Thoracic aorta (tissue), 2 donors: ENCODE data around the gene NRXN3. TPM values are rescaled to one million over a fixed set of nuclear protein-coding genes. Genes with fewer than 3 reads are reported as not detected.

ENCODE experiments used
- ATAC-seq: fragments of 150-250 bp; one replicate; pipeline ENCODE4 v1.8.0; 2017; ENCODE audit warnings: low read depth; ENCODE audit not compliant: insufficient number of reproducible peaks, low FRiP score
- DNase-seq: peaks from one replicate; pipeline ENCODE4 v3.0.0-alpha.2; 2020; ENCODE audit warnings: low spot score
- H3K27ac ChIP-seq, 2 donors: fragments of 200-600 bp; sonication (generic); 1 replicate in 1 of 2; 2 replicates in 1 of 2; pipeline ENCODE4 v1.5.1; 2016; ENCODE audit warnings: mild to moderate bottlenecking in 2 of 2, moderate library complexity in 2 of 2
- H3K27me3 ChIP-seq: fragments of 200-600 bp; sonication (generic); replicated peaks from 2 replicates; pipeline ENCODE4 v1.6.0; 2016; ENCODE audit warnings: mild to moderate bottlenecking; ENCODE audit not compliant: insufficient read depth
- H3K36me3 ChIP-seq: fragments of 200-600 bp; sonication (generic); one replicate; pipeline ENCODE4 v1.5.1; 2016
- H3K4me1 ChIP-seq, 2 donors: fragments of 200-600 bp; sonication (generic); 1 replicate in 1 of 2; 2 replicates in 1 of 2; pipeline versions ENCODE4 v1.5.1 to v1.6.0; 2016; ENCODE audit warnings: low read depth in 2 of 2, mild to moderate bottlenecking in 1 of 2; ENCODE audit not compliant: control insufficient read depth in 1 of 2
- H3K4me3 ChIP-seq: fragments of 200-600 bp; sonication (generic); 2 replicates; pipeline ENCODE4 v1.5.1; 2016; ENCODE audit warnings: mild to moderate bottlenecking
- H3K9me3 ChIP-seq: fragments of 200-600 bp; sonication (generic); 2 replicates; pipeline ENCODE4 v1.5.1; 2016
- CTCF ChIP-seq: fragments of 200-600 bp; sonication (generic); IDR thresholded peaks from one replicate; pipeline ENCODE4 v1.5.1; 2019; ENCODE audit warnings: antibody characterized with exemption
- total RNA-seq, 2 donors: library from RNA; depleted of rRNA; stranded (reverse); fragments of >200 nt; gene quantifications; one replicate each; pipeline versions ENCODE4 v1.1.0 to v1.2.3, GENCODE V29; 2016

Gene NRXN3
- total RNA-seq, 2 donors from 2014 or later: 5.6 to 33.3 TPM

- Histone ChIP-seq H3K36me3 (no peaks in the 10 kb centered on the region), H3K4me3 (no peak overlapping the region), H3K27ac (no peak overlapping the region), H3K27me3 (no peaks in the 10 kb centered on the region), H3K9me3 (no peaks in the 10 kb centered on the region), H3K4me1 (peaks cover 10 to 13% of the 10 kb centered on the region in 2 donors)
- ATAC-seq: no peak
- no peak for TF ChIP-seq CTCF
- DNase-seq: no peak
Observed at GRCh38 chr14:79438696-79439342, 1268.6 kb downstream of the NRXN3 start.

GRCh38 chr14:79442786-79443185 is 1272.6 kb downstream of the NRXN3 start:
- Histone ChIP-seq H3K36me3 (no peaks in the 10 kb centered on the region), H3K4me1 (peaks cover 11 to 16% of the 10 kb centered on the region in 2 donors), H3K27ac (no peak overlapping the region), H3K9me3 (no peaks in the 10 kb centered on the region), H3K27me3 (no peaks in the 10 kb centered on the region), H3K4me3 (no peak overlapping the region)
- DNase-seq (no peak), ATAC-seq (no peak)
- TF ChIP-seq CTCF: no peak

GRCh38 chr14:79443602-79444001 is 1273.4 kb downstream of the NRXN3 start:
- Histone ChIP-seq H3K27ac (peak overlapping the region in 1 of 2 donors; percentile 26), H3K4me1 (peaks cover 11 to 16% of the 10 kb centered on the region in 2 donors), H3K27me3 (no peaks in the 10 kb centered on the region), H3K36me3 (no peaks in the 10 kb centered on the region), H3K4me3 (no peak overlapping the region), H3K9me3 (no peaks in the 10 kb centered on the region)
- DNase-seq: no peak
- no peak for ATAC-seq
- no peak for TF ChIP-seq CTCF

- H3K9me3 ChIP-seq: no peaks in the 10 kb centered on the region
- ATAC-seq (no peak), DNase-seq (no peak)
- TF ChIP-seq CTCF: no peak
- no peaks in the 10 kb centered on the region for H3K27me3 ChIP-seq
- peaks cover 0 to 2% of the 10 kb centered on the region in 2 donors for H3K4me1 ChIP-seq
- no peak overlapping the region for H3K4me3 ChIP-seq
- H3K36me3 ChIP-seq: no peaks in the 10 kb centered on the region
- no peak overlapping the region for H3K27ac ChIP-seq
Observed at GRCh38 chr14:79448960-79449359, 1278.8 kb downstream of the NRXN3 start.

GRCh38 chr14:79451601-79452000 is 1281.4 kb downstream of the NRXN3 start:
- Histone ChIP-seq H3K36me3 (no peaks in the 10 kb centered on the region), H3K4me3 (no peak overlapping the region), H3K27me3 (no peaks in the 10 kb centered on the region), H3K9me3 (no peaks in the 10 kb centered on the region), H3K4me1 (no peaks in the 10 kb centered on the region), H3K27ac (no peak overlapping the region)
- ATAC-seq (no peak), DNase-seq (no peak)
- TF ChIP-seq CTCF: no peak
